ENCODE data around the gene PGA3. TPM values are rescaled to one million over a fixed set of nuclear protein-coding genes. Genes with fewer than 3 reads are reported as not detected.
A peak's percentile ranks its signal among the peaks of the same experiment; 100 is the strongest.
"Not testable (repeated sequence)": the region's sequence is repeated elsewhere in the genome, so short reads cannot be mapped to it uniquely, and the experiment has no call there.

Gene PGA3
- 0.33 TPM for total RNA-seq (2013)
- polyA plus RNA-seq, result 1 to 10 TPM; 1.4 to 4.1 (median 1.9) TPM
- 6.8 and 11.1 TPM in 2 replicates for polyA minus RNA-seq
- 0 to 0.20 (median 0.06) reads per million in 11 experiments for total RNA-seq

DNA sequence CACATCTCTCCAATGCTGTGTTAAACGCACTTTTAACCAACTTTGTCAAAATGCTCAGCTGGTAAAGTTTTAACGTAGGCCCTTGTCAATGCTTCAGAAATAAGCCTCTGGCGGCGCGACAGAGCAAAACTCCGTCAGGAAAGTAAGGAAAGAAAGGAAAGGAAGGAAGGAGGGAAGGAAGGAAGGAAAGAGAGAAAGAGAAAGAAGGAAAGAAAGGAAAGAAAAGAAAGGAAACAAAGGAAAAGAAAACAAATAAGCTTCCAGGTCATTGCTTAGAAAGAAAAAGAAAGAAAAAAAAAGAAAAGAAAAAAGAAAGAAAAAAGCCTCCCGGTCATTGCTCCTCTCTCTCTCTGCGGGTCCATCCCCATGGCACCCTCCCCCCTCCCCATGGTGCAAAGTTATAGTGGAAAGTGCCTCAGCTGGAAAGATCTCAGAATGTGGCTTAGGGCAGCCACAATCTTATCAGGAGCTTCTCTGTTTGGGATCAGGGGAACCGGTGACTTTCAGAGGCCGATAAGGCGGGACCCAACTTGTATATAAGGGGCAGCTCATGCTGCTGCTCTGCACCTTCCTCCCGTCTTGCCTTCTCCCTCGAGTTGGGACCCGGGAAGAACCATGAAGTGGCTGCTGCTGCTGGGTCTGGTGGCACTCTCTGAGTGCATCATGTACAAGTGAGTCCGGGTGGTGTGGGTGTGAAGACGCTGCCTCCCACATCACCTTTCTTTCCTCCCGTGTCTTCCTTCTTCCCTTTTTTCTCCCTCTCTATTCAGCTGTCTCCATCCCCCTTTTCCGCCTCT is at the start of gene PGA3:
PGA3 (plus strand) TSS at position 566 of the 797 bp plus-strand sequence; CDS start at position 616, 50 bp downstream.
- peaks cover 6 to 20% (median 12%) of the 10 kb centered on the region in 7 donors for H3K9me3 Mint-ChIP-seq
- H3K4me2 ChIP-seq (replicated peaks; ENCODE audit: extremely low read depth, low read length, poor library complexity, severe bottlenecking); H3K27me3 ChIP-seq (ENCODE audit: control insufficient read depth in 2 of 2, insufficient read depth in 2 of 2, low read length in 2 of 2); intact Hi-C loops (cut with micrococcal nuclease); H3K36me3 Mint-ChIP-seq; H3K36me3 ChIP-seq (replicated peaks in 1 of 2; ENCODE audit: control insufficient read depth in 1 of 2, insufficient read depth in 2 of 2, low read length in 2 of 2); DNase-seq; H3K79me2 ChIP-seq (ENCODE audit: insufficient read depth, low read length); H4K20me1 ChIP-seq (ENCODE audit: insufficient read depth, low read length); H3K9ac ChIP-seq (ENCODE audit: insufficient read depth, low read length, poor library complexity, severe bottlenecking); H3K27me3 Mint-ChIP-seq (ENCODE audit: low read depth in 3 of 3); H2AFZ ChIP-seq (ENCODE audit: insufficient read depth, low read depth, low read length, poor library complexity, severe bottlenecking): not testable (repeated sequence)
- H3K4me3 ChIP-seq (replicated peaks in 1 of 3; ENCODE audit: low read depth in 2 of 3, low read length in 3 of 3), result peak within 1 kb of the TSS in 1 of 3 experiments; percentile 34
- H3K27ac ChIP-seq (ENCODE audit: low read depth in 1 of 2, low read length in 2 of 2), result peak within 1 kb of the TSS in 1 of 2 donors; percentile 48
- H3K4me1 ChIP-seq (ENCODE audit: control insufficient read depth in 1 of 2, insufficient read depth in 2 of 2, low read length in 2 of 2), result peaks cover 23 to 27% of the 10 kb centered on the region in 2 donors
- H3K4me1 Mint-ChIP-seq, result peaks cover 26% of the 10 kb centered on the region
- peak within 1 kb of the TSS; percentile 0 to 69 for H3K4me3 Mint-ChIP-seq
- H3K9me3 ChIP-seq (replicated peaks in 1 of 2; ENCODE audit: control insufficient read depth in 1 of 2, insufficient read depth in 1 of 2, low read length in 2 of 2), result peaks cover 0 to 17% of the 10 kb centered on the region in 2 donors
- H3K27ac Mint-ChIP-seq, result peak within 1 kb of the TSS in 6 of 7 donors; percentile 24 to 82 (median 77)
- 0% methylated on average over 1 of the region's 18 CpGs for WGBS (ENCODE audit: insufficient coverage)

DNA sequence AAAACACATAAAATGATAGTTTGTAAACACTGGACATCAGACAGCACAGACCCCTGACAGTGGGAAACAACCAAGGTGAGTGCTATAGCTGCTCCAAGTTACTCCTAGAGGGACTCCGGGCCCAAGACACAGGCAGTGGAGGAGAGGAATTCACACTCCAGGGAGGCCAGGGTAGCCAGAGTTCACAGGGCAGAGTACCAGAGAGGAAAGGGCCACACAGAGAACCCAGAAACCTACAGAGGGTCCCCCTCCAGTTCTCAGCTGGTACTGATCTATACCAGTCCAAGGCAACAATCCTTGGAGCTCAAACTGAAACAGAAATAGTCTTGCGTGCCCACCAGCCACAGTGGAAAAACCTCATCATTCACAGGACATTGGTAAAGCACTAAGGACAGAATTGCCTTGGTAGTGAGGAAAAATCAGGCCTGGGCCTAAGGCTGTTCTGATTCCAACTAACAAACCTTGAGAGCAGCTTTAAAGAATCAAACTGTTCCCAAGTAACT is 49.7 kb upstream of the PGA3 start:
- no peaks in the 10 kb centered on the region for H3K27me3 Mint-ChIP-seq (ENCODE audit: low read depth in 3 of 3)
- Histone ChIP-seq H2AFZ (ENCODE audit: insufficient read depth, low read depth, low read length, poor library complexity, severe bottlenecking) (no peak overlapping the region), H4K20me1 (ENCODE audit: insufficient read depth, low read length) (peaks cover 98% of the 10 kb centered on the region), H3K27ac (ENCODE audit: low read depth in 1 of 2, low read length in 2 of 2) (no peak overlapping the region), H3K27me3 (ENCODE audit: control insufficient read depth in 2 of 2, insufficient read depth in 2 of 2, low read length in 2 of 2) (no peaks in the 10 kb centered on the region), H3K9me3 (replicated peaks in 1 of 2; ENCODE audit: control insufficient read depth in 1 of 2, insufficient read depth in 1 of 2, low read length in 2 of 2) (peaks cover 0 to 8% of the 10 kb centered on the region in 2 donors), H3K4me2 (replicated peaks; ENCODE audit: extremely low read depth, low read length, poor library complexity, severe bottlenecking) (no peak overlapping the region), H3K4me3 (replicated peaks in 1 of 3; ENCODE audit: low read depth in 2 of 3, low read length in 3 of 3) (no peak overlapping the region), H3K4me1 (ENCODE audit: control insufficient read depth in 1 of 2, insufficient read depth in 2 of 2, low read length in 2 of 2) (peaks cover 16 to 33% of the 10 kb centered on the region in 2 donors), H3K36me3 (replicated peaks in 1 of 2; ENCODE audit: control insufficient read depth in 1 of 2, insufficient read depth in 2 of 2, low read length in 2 of 2) (peaks cover 0 to 26% of the 10 kb centered on the region in 2 donors), H3K9ac (ENCODE audit: insufficient read depth, low read length, poor library complexity, severe bottlenecking) (no peak overlapping the region), H3K79me2 (ENCODE audit: insufficient read depth, low read length) (peaks cover 100% of the 10 kb centered on the region)
- no peak overlapping the region for H3K4me3 Mint-ChIP-seq
- no peak for DNase-seq
- H3K36me3 Mint-ChIP-seq, result peaks cover 41 to 68% of the 10 kb centered on the region in 2 donors
- H3K4me1 Mint-ChIP-seq, result peaks cover 52% of the 10 kb centered on the region
- WGBS (ENCODE audit: insufficient coverage), result no CpG with 5 or more reads among the region's 2 CpGs
- intact Hi-C loops (cut with micrococcal nuclease), result loop anchor here in 1 of 2 donors (5.0 kb wide), 1 partner anchor 34 kb away; no protein-coding TSS in a partner anchor
- H3K9me3 Mint-ChIP-seq, result peaks cover 6 to 16% (median 11%) of the 10 kb centered on the region in 7 donors
- H3K27ac Mint-ChIP-seq, result peak overlapping the region in 1 of 7 donors; percentile 1
- TF ChIP-seq, protein P1, sequence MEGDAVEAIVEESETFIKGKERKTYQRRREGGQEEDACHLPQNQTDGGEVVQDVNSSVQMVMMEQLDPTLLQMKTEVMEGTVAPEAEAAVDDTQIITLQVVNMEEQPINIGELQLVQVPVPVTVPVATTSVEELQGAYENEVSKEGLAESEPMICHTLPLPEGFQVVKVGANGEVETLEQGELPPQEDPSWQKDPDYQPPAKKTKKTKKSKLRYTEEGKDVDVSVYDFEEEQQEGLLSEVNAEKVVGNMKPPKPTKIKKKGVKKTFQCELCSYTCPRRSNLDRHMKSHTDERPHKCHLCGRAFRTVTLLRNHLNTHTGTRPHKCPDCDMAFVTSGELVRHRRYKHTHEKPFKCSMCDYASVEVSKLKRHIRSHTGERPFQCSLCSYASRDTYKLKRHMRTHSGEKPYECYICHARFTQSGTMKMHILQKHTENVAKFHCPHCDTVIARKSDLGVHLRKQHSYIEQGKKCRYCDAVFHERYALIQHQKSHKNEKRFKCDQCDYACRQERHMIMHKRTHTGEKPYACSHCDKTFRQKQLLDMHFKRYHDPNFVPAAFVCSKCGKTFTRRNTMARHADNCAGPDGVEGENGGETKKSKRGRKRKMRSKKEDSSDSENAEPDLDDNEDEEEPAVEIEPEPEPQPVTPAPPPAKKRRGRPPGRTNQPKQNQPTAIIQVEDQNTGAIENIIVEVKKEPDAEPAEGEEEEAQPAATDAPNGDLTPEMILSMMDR (IDR thresholded peaks at IDR 0.05), result no peak

Data from CD14-positive monocyte (primary cell).